ENCODE measurements around the gene ITPK1.

The ITPK1 gene

GRCh38 chr14:93103392-93104080 is 12.2 kb downstream of the ITPK1 start:
- H3K36me3 ChIP-seq (replicated peaks; ENCODE audit: low read depth, low read length), result no peaks in the 10 kb centered on the region
- H2AFZ ChIP-seq (ENCODE audit: low read depth, low read length), result peak overlapping the region; percentile 84
- H3K4me1 ChIP-seq (ENCODE audit: low read length), result peaks cover 32% of the 10 kb centered on the region
- peaks cover 10% of the 10 kb centered on the region; the same call in 1 of the 2 replicates for H4K20me1 ChIP-seq (ENCODE audit: insufficient read depth, low read length)
- peak overlapping the region; percentile 31 for H3K9ac ChIP-seq (ENCODE audit: low read length)
- no peaks in the 10 kb centered on the region for H3K9me3 ChIP-seq (ENCODE audit: insufficient read depth, low read length)
- no peaks in the 10 kb centered on the region for H3K27me3 ChIP-seq (ENCODE audit: low read depth, low read length)
- no peak overlapping the region for H3K27ac ChIP-seq (ENCODE audit: low read length)
- TF ChIP-seq EZH2phosphoT487 (IDR thresholded peaks at IDR 0.05; ENCODE audit: low read depth), result no peak
- no peak for TF ChIP-seq CTCF (IDR thresholded peaks at IDR 0.05; ENCODE audit: low read depth, low read length)
- H3K4me2 ChIP-seq (ENCODE audit: low read length), result peak overlapping the region; percentile 85
- H3K79me2 ChIP-seq (ENCODE audit: low read length), result peaks cover 20% of the 10 kb centered on the region
- peak overlapping the region; percentile 68 for H3K4me3 ChIP-seq (ENCODE audit: low read length)

GRCh38 chr14:93102141-93102540 is 13.6 kb downstream of the ITPK1 start:
- H3K79me2 ChIP-seq (ENCODE audit: low read length), result peaks cover 13% of the 10 kb centered on the region; the same call in 1 of the 2 replicates
- H3K9ac ChIP-seq (ENCODE audit: low read length), result no peak overlapping the region
- no peaks in the 10 kb centered on the region for H3K36me3 ChIP-seq (replicated peaks; ENCODE audit: low read depth, low read length)
- H3K27me3 ChIP-seq (ENCODE audit: low read depth, low read length), result no peaks in the 10 kb centered on the region
- H3K9me3 ChIP-seq (ENCODE audit: insufficient read depth, low read length), result no peaks in the 10 kb centered on the region
- H3K4me1 ChIP-seq (ENCODE audit: low read length), result peaks cover 21% of the 10 kb centered on the region
- no peak overlapping the region for H3K4me3 ChIP-seq (ENCODE audit: low read length)
- TF ChIP-seq EZH2phosphoT487 (IDR thresholded peaks at IDR 0.05; ENCODE audit: low read depth) (no peak), CTCF (IDR thresholded peaks at IDR 0.05; ENCODE audit: low read depth, low read length) (no peak)
- no peak overlapping the region for H3K27ac ChIP-seq (ENCODE audit: low read length)
- H2AFZ ChIP-seq (ENCODE audit: low read depth, low read length), result no peak overlapping the region
- no peak overlapping the region for H3K4me2 ChIP-seq (ENCODE audit: low read length)
- H4K20me1 ChIP-seq (ENCODE audit: insufficient read depth, low read length), result peaks cover 4% of the 10 kb centered on the region; the same call in 1 of the 2 replicates

- Histone ChIP-seq H3K4me2 (ENCODE audit: low read length) (no peak overlapping the region), H4K20me1 (ENCODE audit: insufficient read depth, low read length) (peaks cover 8% of the 10 kb centered on the region; the same call in 1 of the 2 replicates), H3K4me1 (ENCODE audit: low read length) (peaks cover 21% of the 10 kb centered on the region), H3K9ac (ENCODE audit: low read length) (no peak overlapping the region), H3K4me3 (ENCODE audit: low read length) (no peak overlapping the region), H3K36me3 (replicated peaks; ENCODE audit: low read depth, low read length) (no peaks in the 10 kb centered on the region), H3K27ac (ENCODE audit: low read length) (no peak overlapping the region), H3K27me3 (ENCODE audit: low read depth, low read length) (no peaks in the 10 kb centered on the region), H3K9me3 (ENCODE audit: insufficient read depth, low read length) (no peaks in the 10 kb centered on the region), H2AFZ (ENCODE audit: low read depth, low read length) (no peak overlapping the region), H3K79me2 (ENCODE audit: low read length) (peaks cover 11% of the 10 kb centered on the region; the same call in 1 of the 2 replicates)
- no peak for TF ChIP-seq EZH2phosphoT487 (IDR thresholded peaks at IDR 0.05; ENCODE audit: low read depth)
- no peak for TF ChIP-seq CTCF (IDR thresholded peaks at IDR 0.05; ENCODE audit: low read depth, low read length)
Observed at GRCh38 chr14:93101181-93101580, 14.5 kb downstream of the ITPK1 start.

GRCh38 chr14:93100570-93100969 is 15.2 kb downstream of the ITPK1 start:
- H3K9ac ChIP-seq (ENCODE audit: low read length), result no peak overlapping the region
- peaks cover 14% of the 10 kb centered on the region; the same call in 1 of the 2 replicates for H3K79me2 ChIP-seq (ENCODE audit: low read length)
- no peak for TF ChIP-seq EZH2phosphoT487 (IDR thresholded peaks at IDR 0.05; ENCODE audit: low read depth)
- TF ChIP-seq CTCF (IDR thresholded peaks at IDR 0.05; ENCODE audit: low read depth, low read length), result no peak
- no peaks in the 10 kb centered on the region for H3K9me3 ChIP-seq (ENCODE audit: insufficient read depth, low read length)
- H3K27me3 ChIP-seq (ENCODE audit: low read depth, low read length), result no peaks in the 10 kb centered on the region
- no peaks in the 10 kb centered on the region for H3K36me3 ChIP-seq (replicated peaks; ENCODE audit: low read depth, low read length)
- peaks cover 8% of the 10 kb centered on the region; the same call in 1 of the 2 replicates for H4K20me1 ChIP-seq (ENCODE audit: insufficient read depth, low read length)
- peaks cover 21% of the 10 kb centered on the region for H3K4me1 ChIP-seq (ENCODE audit: low read length)
- no peak overlapping the region for H3K27ac ChIP-seq (ENCODE audit: low read length)
- H2AFZ ChIP-seq (ENCODE audit: low read depth, low read length), result no peak overlapping the region
- H3K4me2 ChIP-seq (ENCODE audit: low read length), result no peak overlapping the region
- H3K4me3 ChIP-seq (ENCODE audit: low read length), result no peak overlapping the region
